H1 (cell line): Measurements from ENCODE around the gene AKT1. TPM values are rescaled to one million over a fixed set of nuclear protein-coding genes. Genes with fewer than 3 reads are reported as not detected.

ENCODE experiments used
- KDM5A ChIP-seq: fragments of 200-600 bp; IDR thresholded peaks from 2 replicates; pipeline ENCODE4 v1.7.1; 2012; ENCODE audit warnings: mild to moderate bottlenecking, low read length, inconsistent platforms, mixed read lengths
- RBBP5 ChIP-seq: IDR thresholded peaks from 2 replicates; pipeline ENCODE4 v1.7.1; 2012; ENCODE audit warnings: low read depth, mild to moderate bottlenecking, inconsistent platforms, low read length, moderate library complexity, borderline replicate concordance
- RNF2 ChIP-seq: fragments of 200-900, 300-1000 bp; sonication (generic); IDR thresholded peaks from 2 replicates; pipeline ENCODE4 v1.7.1; 2016; ENCODE audit warnings: borderline replicate concordance, low read depth, mild to moderate bottlenecking, antibody characterized with exemption, low read length; ENCODE audit not compliant: poor library complexity, severe bottlenecking; ENCODE audit errors: missing control alignments
- SAP30 ChIP-seq: fragments of 300-600 bp; sonication (generic); IDR thresholded peaks from 2 replicates; pipeline ENCODE4 v1.7.1; 2012; ENCODE audit warnings: low read length, moderate library complexity, mild to moderate bottlenecking, inconsistent platforms; ENCODE audit not compliant: insufficient read depth, insufficient replicate concordance
- SIRT6 ChIP-seq: IDR thresholded peaks from one replicate; pipeline ENCODE4 v1.7.1; 2012; ENCODE audit warnings: low read length, inconsistent platforms
- TBP ChIP-seq: IDR thresholded peaks from 2 replicates; pipeline ENCODE4 v1.6.1; 2011; ENCODE audit warnings: low read depth, low read length, improper control_type of control experiment
- polyA plus RNA-seq, 7 experiments: library from polyadenylated mRNA; depleted of rRNA in 3 of 7; stranded (reverse) in 5 of 7; unstranded in 2 of 7; fragments of >200 nt in 5 of 7; fragments of 200-250 nt in 2 of 7; gene quantifications; 1 replicate in 5 of 7; 2 replicates in 1 of 7; 4 replicates in 1 of 7; pipeline versions ENCODE4 v1.2.1 to v1.2.3, GENCODE V29; 2011 to 2013; ENCODE audit warnings: missing spikeins in 2 of 7, mixed read lengths in 2 of 7
- total RNA-seq: library from RNA; stranded (reverse); fragmentation: NEBNext Ultra II Directional; extraction: Animal tissue kit (Norgen Biotek cat#: 25700); gene quantifications from 2 replicates; pipeline ENCODE4 v1.2.1, GENCODE V29; 2021
- TF ChIP-seq, protein P1 (sequence below): IDR thresholded peaks from 2 replicates; pipeline ENCODE4 v1.6.1; 2011; ENCODE audit warnings: low read depth, mild to moderate bottlenecking, low read length; ENCODE audit not compliant: insufficient read depth

AKT1 gene
- total and polyA plus RNA-seq, 2 of the 8 experiments (the other 6 are each of a cell fraction or from before 2014, with no cell fraction given), result 68.1 to 71.5 TPM

DNA sequence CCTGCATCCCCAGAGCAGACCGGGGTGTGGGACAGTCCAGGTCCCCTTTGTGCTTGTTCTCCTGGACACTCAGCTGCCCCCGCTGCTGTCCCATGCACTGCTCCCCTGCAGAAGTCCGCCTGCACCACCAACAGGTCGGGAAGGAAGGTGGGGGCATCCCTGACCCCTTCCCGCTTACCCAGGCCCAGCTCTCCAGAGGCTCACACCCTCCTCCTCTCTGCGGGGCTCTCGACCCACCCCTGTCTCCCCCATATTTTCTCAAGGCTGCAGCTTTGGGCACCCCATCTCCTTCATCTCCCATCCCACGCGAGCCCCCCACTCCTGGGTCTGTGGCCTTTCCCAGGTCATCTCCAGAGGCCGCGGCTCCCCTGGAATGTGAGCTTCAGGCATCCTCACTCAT lies 14.8 kb upstream of the AKT1 start (continued):
- TF ChIP-seq RNF2, result no peak
- TF ChIP-seq RBBP5, result no peak
- TF ChIP-seq SIRT6, result no peak
- TF ChIP-seq SAP30, result no peak
- TF ChIP-seq KDM5A, result no peak
- TF ChIP-seq, protein P1, sequence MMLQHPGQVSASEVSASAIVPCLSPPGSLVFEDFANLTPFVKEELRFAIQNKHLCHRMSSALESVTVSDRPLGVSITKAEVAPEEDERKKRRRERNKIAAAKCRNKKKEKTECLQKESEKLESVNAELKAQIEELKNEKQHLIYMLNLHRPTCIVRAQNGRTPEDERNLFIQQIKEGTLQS, result no peak
- no peak for TF ChIP-seq TBP
